NCI-H2171 treated with DMSO at 0.1 percent for 48 hours (cell line): ENCODE measurements around the gene ADGRL3.

Experiments
- DNase-seq: peaks from one replicate; lab custom pipeline; 2025; lab: John Stamatoyannopoulos, UW

ADGRL3 gene

GRCh38 chr4:61427099-61427817 is 227.1 kb downstream of the ADGRL3 start:
- DNase-seq = no peak

GRCh38 chr4:61427818-61428495 is 227.8 kb downstream of the ADGRL3 start:
- peak; percentile 19 for DNase-seq

GRCh38 chr4:61428950-61429349 is 228.8 kb downstream of the ADGRL3 start:
- no peak for DNase-seq

- DNase-seq = no peak
Measured at GRCh38 chr4:61431131-61431530, 231.0 kb downstream of the ADGRL3 start.

- no peak for DNase-seq
Measured at GRCh38 chr4:61437923-61438322, 237.8 kb downstream of the ADGRL3 start.

GRCh38 chr4:61440321-61440720 is 240.2 kb downstream of the ADGRL3 start:
- peak; percentile 51 for DNase-seq

GRCh38 chr4:61442936-61443335 is 242.8 kb downstream of the ADGRL3 start:
- no peak for DNase-seq

GRCh38 chr4:61443813-61444510 is 243.8 kb downstream of the ADGRL3 start:
- DNase-seq = no peak

- DNase-seq = no peak
Measured at GRCh38 chr4:61445374-61446063, 245.4 kb downstream of the ADGRL3 start.

- DNase-seq = no peak
Measured at GRCh38 chr4:61446941-61447340, 246.8 kb downstream of the ADGRL3 start.

- no peak for DNase-seq
Measured at GRCh38 chr4:61447918-61448317, 247.8 kb downstream of the ADGRL3 start.

- no peak for DNase-seq
Measured at GRCh38 chr4:61451935-61452334, 251.8 kb downstream of the ADGRL3 start.

- no peak for DNase-seq
Measured at GRCh38 chr4:61461956-61462355, 261.8 kb downstream of the ADGRL3 start.

GRCh38 chr4:61462451-61463326 is 262.6 kb downstream of the ADGRL3 start:
- DNase-seq = no peak

GRCh38 chr4:61468024-61468720 is 268.0 kb downstream of the ADGRL3 start:
- DNase-seq = no peak

- DNase-seq = no peak
Measured at GRCh38 chr4:61473306-61473705, 273.2 kb downstream of the ADGRL3 start.

GRCh38 chr4:61478340-61478739 is 278.2 kb downstream of the ADGRL3 start:
- no peak for DNase-seq

- DNase-seq = no peak
Measured at GRCh38 chr4:61485056-61485455, 284.9 kb downstream of the ADGRL3 start.

GRCh38 chr4:61489927-61490326 is 289.8 kb downstream of the ADGRL3 start:
- DNase-seq = peak; percentile 7

GRCh38 chr4:61493041-61493440 is 292.9 kb downstream of the ADGRL3 start:
- DNase-seq = no peak

GRCh38 chr4:61493470-61493869 is 293.3 kb downstream of the ADGRL3 start:
- DNase-seq = no peak
